DOHH2 (cell line): ENCODE results near the gene HIVEP3.

Source experiments
- CTCF ChIP-seq: fragments of 200-600 bp; sonication (generic); IDR thresholded peaks from one replicate; pipeline ENCODE4 v1.5.1; 2014; ENCODE audit warnings: antibody characterized with exemption, mild to moderate bottlenecking, low read depth, low read length; ENCODE audit not compliant: poor library complexity, severe bottlenecking
- EZH2phosphoT487 ChIP-seq: fragments of 200-600 bp; sonication (generic); IDR thresholded peaks from 2 replicates; pipeline ENCODE4 v1.6.1; 2017; ENCODE audit warnings: borderline replicate concordance, mild to moderate bottlenecking, antibody characterized with exemption, low read length, moderate library complexity, mixed read lengths

- TF ChIP-seq CTCF (no peak), EZH2phosphoT487 (no peak)
Measured at GRCh38 chr1:41583658-41584547, 334.8 kb downstream of the HIVEP3 start.
